Measurements from ENCODE around the gene SH3BP1. TPM values are rescaled to one million over a fixed set of nuclear protein-coding genes. Genes with fewer than 3 reads are reported as not detected.

SH3BP1 gene
- total RNA-seq, 4 donors from 2014 or later, result 7.4 to 26.2 (median 14.2) TPM

GRCh38 chr22:37660709-37661045 lies 21.2 kb downstream of the SH3BP1 start:
- Histone ChIP-seq H3K27ac (peak overlapping the region; percentile 61 to 81), H3K36me3 (no peaks in the 10 kb centered on the region), H3K4me3 (no peak overlapping the region), H3K9me3 (no peaks in the 10 kb centered on the region), H3K4me1 (peaks cover 0 to 11% of the 10 kb centered on the region in 2 donors), H3K27me3 (no peaks in the 10 kb centered on the region)
- TF ChIP-seq POLR2A (IDR thresholded peaks at IDR 0.05), result no peak
- TF ChIP-seq, protein P1, sequence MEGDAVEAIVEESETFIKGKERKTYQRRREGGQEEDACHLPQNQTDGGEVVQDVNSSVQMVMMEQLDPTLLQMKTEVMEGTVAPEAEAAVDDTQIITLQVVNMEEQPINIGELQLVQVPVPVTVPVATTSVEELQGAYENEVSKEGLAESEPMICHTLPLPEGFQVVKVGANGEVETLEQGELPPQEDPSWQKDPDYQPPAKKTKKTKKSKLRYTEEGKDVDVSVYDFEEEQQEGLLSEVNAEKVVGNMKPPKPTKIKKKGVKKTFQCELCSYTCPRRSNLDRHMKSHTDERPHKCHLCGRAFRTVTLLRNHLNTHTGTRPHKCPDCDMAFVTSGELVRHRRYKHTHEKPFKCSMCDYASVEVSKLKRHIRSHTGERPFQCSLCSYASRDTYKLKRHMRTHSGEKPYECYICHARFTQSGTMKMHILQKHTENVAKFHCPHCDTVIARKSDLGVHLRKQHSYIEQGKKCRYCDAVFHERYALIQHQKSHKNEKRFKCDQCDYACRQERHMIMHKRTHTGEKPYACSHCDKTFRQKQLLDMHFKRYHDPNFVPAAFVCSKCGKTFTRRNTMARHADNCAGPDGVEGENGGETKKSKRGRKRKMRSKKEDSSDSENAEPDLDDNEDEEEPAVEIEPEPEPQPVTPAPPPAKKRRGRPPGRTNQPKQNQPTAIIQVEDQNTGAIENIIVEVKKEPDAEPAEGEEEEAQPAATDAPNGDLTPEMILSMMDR (IDR thresholded peaks at IDR 0.05), result no peak
- intact Hi-C loops (cut with DNase I; ENCODE audit: low total_unique reads), result no loop called here
- DNase-seq, result no peak

DNA sequence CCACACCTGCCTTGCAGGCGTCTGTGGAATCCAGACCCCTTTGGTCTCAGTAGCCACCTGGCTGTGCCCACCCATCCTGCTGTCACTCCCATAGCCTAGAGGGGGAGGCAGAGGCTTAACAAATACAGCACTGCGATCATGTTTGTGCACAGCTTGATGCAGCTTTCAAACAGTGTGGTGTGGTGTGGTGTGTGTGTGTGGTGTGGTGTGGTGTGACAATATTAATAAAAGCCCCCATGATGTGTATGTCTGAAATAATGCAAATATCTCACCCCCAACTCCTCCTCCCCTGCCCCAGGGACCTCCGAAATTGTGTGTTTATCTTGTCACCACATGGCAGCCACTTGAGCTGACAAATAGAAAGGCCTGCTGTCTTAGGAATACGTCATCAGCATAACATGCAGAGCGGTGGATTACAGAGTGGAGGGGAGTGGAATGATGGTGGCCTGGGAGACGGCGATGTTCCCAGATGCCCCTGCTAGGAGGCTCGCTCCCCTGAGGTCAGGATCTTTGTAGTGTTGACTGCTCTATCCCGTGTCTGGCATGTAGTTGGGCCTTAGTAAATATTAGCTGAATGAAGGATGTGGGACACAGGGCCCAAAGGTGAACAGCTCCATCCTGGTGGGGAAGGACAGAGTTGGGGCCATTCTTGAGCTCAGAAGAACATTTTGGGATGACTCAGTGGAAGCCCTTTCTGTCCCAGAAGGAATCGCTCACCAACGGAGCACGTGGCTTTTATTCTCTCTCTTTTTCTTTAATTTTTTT lies 21.9 kb downstream of the SH3BP1 start:
- Histone ChIP-seq H3K27me3 (no peaks in the 10 kb centered on the region), H3K4me1 (peaks cover 0 to 11% of the 10 kb centered on the region in 2 donors), H3K27ac (peak overlapping the region; percentile 61 to 81), H3K9me3 (no peaks in the 10 kb centered on the region), H3K36me3 (no peaks in the 10 kb centered on the region), H3K4me3 (no peak overlapping the region)
- peak in 1 of 2 donors; percentile 57 for DNase-seq
- intact Hi-C loops (cut with DNase I; ENCODE audit: low total_unique reads), result no loop called here
- peak; percentile 2 to 12 for TF ChIP-seq POLR2A (IDR thresholded peaks at IDR 0.05)
- TF ChIP-seq, protein P1 (IDR thresholded peaks at IDR 0.05), result peak; percentile 41 to 60 (median 51)

- H3K27me3 ChIP-seq, result no peaks in the 10 kb centered on the region
- H3K4me1 ChIP-seq, result peaks cover 0 to 11% of the 10 kb centered on the region in 2 donors
- intact Hi-C loops (cut with DNase I; ENCODE audit: low total_unique reads), result no loop called here
- H3K9me3 ChIP-seq, result no peaks in the 10 kb centered on the region
- TF ChIP-seq POLR2A (IDR thresholded peaks at IDR 0.05), result no peak
- TF ChIP-seq, protein P1 (IDR thresholded peaks at IDR 0.05), result no peak
- H3K27ac ChIP-seq, result peak overlapping the region; percentile 61 to 81
- no peak for DNase-seq
- H3K36me3 ChIP-seq, result no peaks in the 10 kb centered on the region
- no peak overlapping the region for H3K4me3 ChIP-seq
These were observed 22.6 kb downstream of the SH3BP1 start for GRCh38 chr22:37662039-37662438.

DNA sequence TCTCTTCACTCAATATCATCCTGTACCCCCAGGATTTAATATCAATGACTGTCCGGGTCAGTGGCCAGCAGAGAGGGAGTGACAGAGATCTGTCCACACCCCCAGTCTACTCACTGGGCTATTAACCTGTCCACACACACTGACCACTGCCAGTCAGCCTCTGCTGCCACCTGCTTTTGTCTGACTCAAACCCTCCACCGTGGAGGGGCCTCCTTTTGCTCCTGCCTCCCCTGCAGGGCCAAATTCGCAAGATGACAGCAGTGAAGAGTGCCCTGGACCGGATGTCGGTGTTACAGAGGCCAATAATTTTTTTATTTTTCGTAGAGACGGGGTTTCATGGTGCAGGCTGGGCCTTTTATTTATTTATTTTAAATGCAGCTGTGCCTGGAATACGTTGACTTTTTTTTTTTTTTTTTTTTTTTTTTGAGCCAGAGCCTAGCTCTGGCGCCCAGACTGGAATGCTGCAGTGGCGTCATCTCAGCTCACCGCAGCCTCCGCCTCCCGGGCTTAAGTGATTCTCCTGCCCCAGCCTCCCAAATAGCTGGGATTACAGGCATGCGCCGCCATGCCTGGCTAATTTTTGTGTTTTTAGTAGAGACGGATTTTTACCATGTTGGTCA lies 24.2 kb downstream of the SH3BP1 start:
- intact Hi-C loops (cut with DNase I; ENCODE audit: low total_unique reads), result no loop called here
- DNase-seq, result no peak
- no peak overlapping the region for H3K27ac ChIP-seq
- peaks cover 0 to 11% of the 10 kb centered on the region in 2 donors for H3K4me1 ChIP-seq
- H3K36me3 ChIP-seq, result no peaks in the 10 kb centered on the region
- H3K4me3 ChIP-seq, result no peak overlapping the region
- H3K9me3 ChIP-seq, result no peaks in the 10 kb centered on the region
- no peaks in the 10 kb centered on the region for H3K27me3 ChIP-seq
- TF ChIP-seq POLR2A (IDR thresholded peaks at IDR 0.05), result no peak
- TF ChIP-seq, protein P1 (IDR thresholded peaks at IDR 0.05), result no peak

Measured in uterus (tissue), 4 donors.